GM23338 (cell line): ENCODE measurements around the gene PLEKHG5. TPM values are rescaled to one million over a fixed set of nuclear protein-coding genes. Genes with fewer than 3 reads are reported as not detected.

Experiments used
- ATAC-seq: fragments of 200-7000 bp; cut with Tn5 transposase; 3 replicates; pipeline ENCODE4 v1.9.1; 2020
- DNase-seq: peaks from one replicate; pipeline ENCODE4 v3.0.0-alpha.2; 2015; ENCODE audit warnings: low spot score
- H2AFZ ChIP-seq: fragments of 200-600 bp; sonication (generic); 2 replicates; pipeline ENCODE4 v1.8.0; 2016; ENCODE audit warnings: antibody characterized with exemption, mild to moderate bottlenecking, moderate library complexity
- H3F3A ChIP-seq: fragments of 200-600 bp; sonication (generic); replicated peaks from 2 replicates; pipeline ENCODE4 v1.8.0; 2017; ENCODE audit warnings: antibody characterized with exemption, mixed run types, low read depth
- H3K27ac ChIP-seq: fragments of 200-600 bp; sonication (generic); 2 replicates; pipeline ENCODE4 v1.6.1; 2016; ENCODE audit warnings: low read depth
- H3K27me3 ChIP-seq: fragments of 200-600 bp; sonication (generic); 2 replicates; pipeline ENCODE4 v1.8.0; 2016; ENCODE audit warnings: mild to moderate bottlenecking, mixed run types, moderate library complexity; ENCODE audit not compliant: insufficient read depth
- H3K36me3 ChIP-seq: fragments of 200-600 bp; sonication (generic); 2 replicates; pipeline ENCODE4 v1.8.0; 2016; ENCODE audit warnings: mild to moderate bottlenecking; ENCODE audit not compliant: insufficient read depth
- H3K4me1 ChIP-seq: fragments of 200-600 bp; sonication (generic); 2 replicates; pipeline ENCODE4 v1.8.0; 2016; ENCODE audit warnings: mild to moderate bottlenecking, moderate library complexity; ENCODE audit not compliant: insufficient read depth
- H3K4me2 ChIP-seq: fragments of 200-600 bp; sonication (generic); 2 replicates; pipeline ENCODE4 v1.7.1; 2017; ENCODE audit warnings: mixed run types
- H3K4me3 ChIP-seq: fragments of 200-600 bp; sonication (generic); 2 replicates; pipeline ENCODE4 v1.6.1; 2016; ENCODE audit warnings: mixed run types
- H3K79me2 ChIP-seq: fragments of 200-600 bp; sonication (generic); replicated peaks from 2 replicates; pipeline ENCODE4 v1.8.0; 2017; ENCODE audit warnings: mild to moderate bottlenecking; ENCODE audit not compliant: insufficient read depth
- H3K9me2 ChIP-seq: fragments of 200-600 bp; sonication (generic); 2 replicates; pipeline ENCODE4 v1.8.0; 2017; ENCODE audit not compliant: insufficient read depth
- H4K20me1 ChIP-seq: fragments of 200-600 bp; sonication (generic); replicated peaks from 2 replicates; pipeline ENCODE4 v1.8.0; 2017; ENCODE audit warnings: mild to moderate bottlenecking; ENCODE audit not compliant: insufficient read depth
- H3K27ac Mint-ChIP-seq: 2 replicates; pipeline ENCODE4 v1.8.0; 2020; ENCODE audit warnings: inconsistent platforms, mild to moderate bottlenecking, moderate library complexity, mixed read lengths
- H3K27me3 Mint-ChIP-seq: 3 replicates; pipeline ENCODE4 v1.8.0; 2022; ENCODE audit warnings: low read depth, mild to moderate bottlenecking, moderate library complexity, mixed read lengths, inconsistent platforms; ENCODE audit not compliant: insufficient read depth, poor library complexity
- H3K36me3 Mint-ChIP-seq: 3 replicates; pipeline ENCODE4 v1.8.0; 2021; ENCODE audit warnings: low read depth, mild to moderate bottlenecking, inconsistent platforms, moderate library complexity, mixed read lengths
- H3K4me1 Mint-ChIP-seq: 3 replicates; pipeline ENCODE4 v1.8.0; 2020; ENCODE audit warnings: mild to moderate bottlenecking, inconsistent platforms, mixed read lengths
- H3K4me3 Mint-ChIP-seq: 3 replicates; pipeline ENCODE4 v1.8.0; 2021; ENCODE audit warnings: moderate library complexity, mild to moderate bottlenecking, inconsistent platforms, mixed read lengths
- H3K9me3 Mint-ChIP-seq: 3 replicates; pipeline ENCODE4 v1.8.0; 2020; ENCODE audit warnings: moderate library complexity, mild to moderate bottlenecking, inconsistent platforms, mixed read lengths
- CREB1 ChIP-seq: fragments of 250-450 bp; sonication (Bioruptor Pico); IDR thresholded peaks from 2 replicates; pipeline ENCODE4 v1.5.0; 2020; ENCODE audit warnings: low read depth, mild to moderate bottlenecking, moderate library complexity
- EZH2 ChIP-seq: fragments of 200-600 bp; sonication (generic); IDR thresholded peaks from one replicate; pipeline ENCODE4 v1.8.0; 2017; ENCODE audit warnings: antibody characterized with exemption, mild to moderate bottlenecking, low read depth; ENCODE audit not compliant: unreplicated experiment
- EZH2phosphoT487 ChIP-seq: fragments of 200-600 bp; sonication (generic); IDR thresholded peaks from one replicate; pipeline ENCODE4 v1.8.1; 2018; ENCODE audit warnings: antibody characterized with exemption; ENCODE audit not compliant: unreplicated experiment
- JUNB ChIP-seq: IDR thresholded peaks from one replicate; pipeline ENCODE4 v1.6.1; 2016; ENCODE audit warnings: antibody characterized with exemption; ENCODE audit not compliant: unreplicated experiment
- NANOG ChIP-seq: IDR thresholded peaks from 2 replicates; pipeline ENCODE4 v1.6.1; 2016; ENCODE audit warnings: antibody characterized with exemption, borderline replicate concordance
- POLR2AphosphoS5 ChIP-seq: IDR thresholded peaks from 2 replicates; pipeline ENCODE4 v1.6.1; 2016; ENCODE audit warnings: antibody characterized with exemption, low read depth
- STAT1 ChIP-seq: IDR thresholded peaks from one replicate; pipeline ENCODE4 v1.6.1; 2016; ENCODE audit warnings: antibody characterized with exemption; ENCODE audit not compliant: unreplicated experiment
- ZNF114 ChIP-seq: fragments of 250-450 bp; sonication (Bioruptor Pico); IDR thresholded peaks from 2 replicates; pipeline ENCODE4 v1.5.0; 2020; ENCODE audit warnings: mild to moderate bottlenecking, moderate library complexity
- ZNF331 ChIP-seq: fragments of 250-450 bp; sonication (Bioruptor Pico); IDR thresholded peaks from 2 replicates; pipeline ENCODE4 v1.5.0; 2020; ENCODE audit warnings: low read depth, mild to moderate bottlenecking, moderate library complexity
- polyA plus RNA-seq: library from polyadenylated mRNA; unstranded; fragments of >200 nt; fragmentation: Nextera tagmentation; extraction: Ambion mirVana; gene quantifications from 2 replicates; pipeline ENCODE4 v1.2.1, GENCODE V29; 2016
- total RNA-seq: library from RNA; depleted of rRNA; stranded (reverse); fragments of >200 nt; shearing (Covaris generic); gene quantifications from 2 replicates; pipeline ENCODE4 v1.2.3, GENCODE V29; 2014
- TF ChIP-seq, protein P1 (sequence below): fragments of 250-450 bp; sonication (Bioruptor Pico); IDR thresholded peaks from 2 replicates; pipeline ENCODE4 v1.5.0; 2020; ENCODE audit warnings: mild to moderate bottlenecking, moderate library complexity
- TF ChIP-seq, protein P2 (sequence below): IDR thresholded peaks from one replicate; pipeline ENCODE4 v1.6.1; 2018; ENCODE audit warnings: antibody characterized with exemption; ENCODE audit not compliant: unreplicated experiment
- TF ChIP-seq, protein P3 (sequence below), 2 experiments: fragments of 200-600 bp in 1 of 2; sonication (generic) in 1 of 2; conservative IDR thresholded peaks; 2 replicates each; pipeline versions ENCODE4 v1.5.1 to v1.6.1; 2016 to 2017; ENCODE audit warnings: antibody characterized with exemption in 2 of 2, low read depth in 2 of 2, mild to moderate bottlenecking in 2 of 2, moderate library complexity in 1 of 2
- TF ChIP-seq, protein P4 (sequence below): IDR thresholded peaks from 2 replicates; pipeline ENCODE4 v1.6.1; 2016; ENCODE audit warnings: antibody characterized with exemption

The PLEKHG5 gene
- total and polyA plus RNA-seq, 2 experiments from 2014 or later: 9.0 to 26.4 TPM

DNA sequence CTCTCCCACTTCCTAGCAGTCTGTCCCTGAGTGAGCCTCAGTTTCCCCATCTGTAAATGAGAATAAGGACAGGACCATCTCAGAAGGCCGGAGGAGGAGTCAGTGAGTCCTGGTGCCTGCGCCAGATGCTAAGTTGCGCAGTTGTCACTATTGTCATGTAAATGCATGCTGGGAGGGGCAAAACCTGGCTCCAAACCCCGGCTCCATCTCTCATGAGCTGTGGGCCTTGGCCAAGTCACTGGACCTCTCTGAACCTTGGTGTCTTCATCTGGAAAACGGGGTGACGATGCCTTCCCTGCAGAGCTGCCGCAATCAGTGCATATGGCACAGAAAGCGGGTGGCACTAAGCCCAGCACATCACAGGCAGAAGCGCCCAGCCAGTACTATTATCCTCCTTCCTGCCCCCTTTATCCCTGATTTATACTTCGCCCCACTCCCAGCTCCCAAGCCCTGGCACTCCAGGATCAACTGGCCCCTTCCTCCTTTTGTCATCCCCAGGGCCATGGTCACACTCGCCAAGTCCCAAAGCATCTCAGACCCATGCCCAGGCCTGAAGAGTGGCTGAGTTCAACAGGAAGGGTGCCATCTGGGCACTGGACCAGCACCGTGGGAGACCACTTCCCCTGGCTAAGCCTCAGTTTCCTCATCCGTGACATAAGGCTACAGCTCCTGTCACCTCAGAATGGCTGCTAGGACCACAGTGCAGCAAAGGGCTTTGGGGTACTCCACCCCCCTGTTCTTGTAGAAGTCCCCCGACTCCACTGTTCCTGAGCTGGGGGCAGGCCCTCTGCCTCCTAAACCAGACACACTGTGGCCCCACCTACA lies 4.3 kb upstream of the PLEKHG5 start:
- Histone ChIP-seq H3K9me2 (no peaks in the 10 kb centered on the region), H2AFZ (no peak overlapping the region), H3F3A (peaks cover 14% of the 10 kb centered on the region), H3K4me1 (peaks cover 33% of the 10 kb centered on the region), H3K27ac (no peak overlapping the region), H4K20me1 (no peaks in the 10 kb centered on the region), H3K36me3 (no peaks in the 10 kb centered on the region), H3K4me2 (peak overlapping the region; percentile 99), H3K79me2 (no peaks in the 10 kb centered on the region), H3K4me3 (peak overlapping the region; percentile 85), H3K27me3 (peaks cover 30% of the 10 kb centered on the region)
- Mint-ChIP-seq H3K36me3 (no peaks in the 10 kb centered on the region), H3K4me1 (peaks cover 34% of the 10 kb centered on the region), H3K9me3 (no peaks in the 10 kb centered on the region), H3K27ac (no peak overlapping the region), H3K27me3 (peaks cover 32% of the 10 kb centered on the region), H3K4me3 (peak overlapping the region; percentile 72)
- no peak for TF ChIP-seq JUNB
- no peak for TF ChIP-seq EZH2phosphoT487
- TF ChIP-seq, protein P1, sequence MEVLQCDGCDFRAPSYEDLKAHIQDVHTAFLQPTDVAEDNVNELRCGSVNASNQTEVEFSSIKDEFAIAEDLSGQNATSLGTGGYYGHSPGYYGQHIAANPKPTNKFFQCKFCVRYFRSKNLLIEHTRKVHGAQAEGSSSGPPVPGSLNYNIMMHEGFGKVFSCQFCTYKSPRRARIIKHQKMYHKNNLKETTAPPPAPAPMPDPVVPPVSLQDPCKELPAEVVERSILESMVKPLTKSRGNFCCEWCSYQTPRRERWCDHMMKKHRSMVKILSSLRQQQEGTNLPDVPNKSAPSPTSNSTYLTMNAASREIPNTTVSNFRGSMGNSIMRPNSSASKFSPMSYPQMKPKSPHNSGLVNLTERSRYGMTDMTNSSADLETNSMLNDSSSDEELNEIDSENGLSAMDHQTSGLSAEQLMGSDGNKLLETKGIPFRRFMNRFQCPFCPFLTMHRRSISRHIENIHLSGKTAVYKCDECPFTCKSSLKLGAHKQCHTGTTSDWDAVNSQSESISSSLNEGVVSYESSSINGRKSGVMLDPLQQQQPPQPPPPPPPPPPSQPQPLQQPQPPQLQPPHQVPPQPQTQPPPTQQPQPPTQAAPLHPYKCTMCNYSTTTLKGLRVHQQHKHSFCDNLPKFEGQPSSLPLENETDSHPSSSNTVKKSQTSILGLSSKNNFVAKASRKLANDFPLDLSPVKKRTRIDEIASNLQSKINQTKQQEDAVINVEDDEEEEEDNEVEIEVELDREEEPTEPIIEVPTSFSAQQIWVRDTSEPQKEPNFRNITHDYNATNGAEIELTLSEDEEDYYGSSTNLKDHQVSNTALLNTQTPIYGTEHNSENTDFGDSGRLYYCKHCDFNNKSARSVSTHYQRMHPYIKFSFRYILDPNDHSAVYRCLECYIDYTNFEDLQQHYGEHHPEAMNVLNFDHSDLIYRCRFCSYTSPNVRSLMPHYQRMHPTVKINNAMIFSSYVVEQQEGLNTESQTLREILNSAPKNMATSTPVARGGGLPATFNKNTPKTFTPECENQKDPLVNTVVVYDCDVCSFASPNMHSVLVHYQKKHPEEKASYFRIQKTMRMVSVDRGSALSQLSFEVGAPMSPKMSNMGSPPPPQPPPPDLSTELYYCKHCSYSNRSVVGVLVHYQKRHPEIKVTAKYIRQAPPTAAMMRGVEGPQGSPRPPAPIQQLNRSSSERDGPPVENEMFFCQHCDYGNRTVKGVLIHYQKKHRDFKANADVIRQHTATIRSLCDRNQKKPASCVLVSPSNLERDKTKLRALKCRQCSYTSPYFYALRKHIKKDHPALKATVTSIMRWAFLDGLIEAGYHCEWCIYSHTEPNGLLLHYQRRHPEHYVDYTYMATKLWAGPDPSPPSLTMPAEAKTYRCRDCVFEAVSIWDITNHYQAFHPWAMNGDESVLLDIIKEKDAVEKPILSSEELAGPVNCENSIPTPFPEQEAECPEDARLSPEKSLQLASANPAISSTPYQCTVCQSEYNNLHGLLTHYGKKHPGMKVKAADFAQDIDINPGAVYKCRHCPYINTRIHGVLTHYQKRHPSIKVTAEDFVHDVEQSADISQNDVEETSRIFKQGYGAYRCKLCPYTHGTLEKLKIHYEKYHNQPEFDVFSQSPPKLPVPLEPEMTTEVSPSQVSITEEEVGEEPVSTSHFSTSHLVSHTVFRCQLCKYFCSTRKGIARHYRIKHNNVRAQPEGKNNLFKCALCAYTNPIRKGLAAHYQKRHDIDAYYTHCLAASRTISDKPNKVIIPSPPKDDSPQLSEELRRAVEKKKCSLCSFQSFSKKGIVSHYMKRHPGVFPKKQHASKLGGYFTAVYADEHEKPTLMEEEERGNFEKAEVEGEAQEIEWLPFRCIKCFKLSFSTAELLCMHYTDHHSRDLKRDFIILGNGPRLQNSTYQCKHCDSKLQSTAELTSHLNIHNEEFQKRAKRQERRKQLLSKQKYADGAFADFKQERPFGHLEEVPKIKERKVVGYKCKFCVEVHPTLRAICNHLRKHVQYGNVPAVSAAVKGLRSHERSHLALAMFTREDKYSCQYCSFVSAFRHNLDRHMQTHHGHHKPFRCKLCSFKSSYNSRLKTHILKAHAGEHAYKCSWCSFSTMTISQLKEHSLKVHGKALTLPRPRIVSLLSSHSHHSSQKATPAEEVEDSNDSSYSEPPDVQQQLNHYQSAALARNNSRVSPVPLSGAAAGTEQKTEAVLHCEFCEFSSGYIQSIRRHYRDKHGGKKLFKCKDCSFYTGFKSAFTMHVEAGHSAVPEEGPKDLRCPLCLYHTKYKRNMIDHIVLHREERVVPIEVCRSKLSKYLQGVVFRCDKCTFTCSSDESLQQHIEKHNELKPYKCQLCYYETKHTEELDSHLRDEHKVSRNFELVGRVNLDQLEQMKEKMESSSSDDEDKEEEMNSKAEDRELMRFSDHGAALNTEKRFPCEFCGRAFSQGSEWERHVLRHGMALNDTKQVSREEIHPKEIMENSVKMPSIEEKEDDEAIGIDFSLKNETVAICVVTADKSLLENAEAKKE (CRISPR knock-in tag): no peak
- no peak for TF ChIP-seq ZNF331 (CRISPR knock-in tag)
- no peak for TF ChIP-seq ZNF114 (CRISPR knock-in tag)
- no peak for TF ChIP-seq STAT1
- TF ChIP-seq, protein P2, sequence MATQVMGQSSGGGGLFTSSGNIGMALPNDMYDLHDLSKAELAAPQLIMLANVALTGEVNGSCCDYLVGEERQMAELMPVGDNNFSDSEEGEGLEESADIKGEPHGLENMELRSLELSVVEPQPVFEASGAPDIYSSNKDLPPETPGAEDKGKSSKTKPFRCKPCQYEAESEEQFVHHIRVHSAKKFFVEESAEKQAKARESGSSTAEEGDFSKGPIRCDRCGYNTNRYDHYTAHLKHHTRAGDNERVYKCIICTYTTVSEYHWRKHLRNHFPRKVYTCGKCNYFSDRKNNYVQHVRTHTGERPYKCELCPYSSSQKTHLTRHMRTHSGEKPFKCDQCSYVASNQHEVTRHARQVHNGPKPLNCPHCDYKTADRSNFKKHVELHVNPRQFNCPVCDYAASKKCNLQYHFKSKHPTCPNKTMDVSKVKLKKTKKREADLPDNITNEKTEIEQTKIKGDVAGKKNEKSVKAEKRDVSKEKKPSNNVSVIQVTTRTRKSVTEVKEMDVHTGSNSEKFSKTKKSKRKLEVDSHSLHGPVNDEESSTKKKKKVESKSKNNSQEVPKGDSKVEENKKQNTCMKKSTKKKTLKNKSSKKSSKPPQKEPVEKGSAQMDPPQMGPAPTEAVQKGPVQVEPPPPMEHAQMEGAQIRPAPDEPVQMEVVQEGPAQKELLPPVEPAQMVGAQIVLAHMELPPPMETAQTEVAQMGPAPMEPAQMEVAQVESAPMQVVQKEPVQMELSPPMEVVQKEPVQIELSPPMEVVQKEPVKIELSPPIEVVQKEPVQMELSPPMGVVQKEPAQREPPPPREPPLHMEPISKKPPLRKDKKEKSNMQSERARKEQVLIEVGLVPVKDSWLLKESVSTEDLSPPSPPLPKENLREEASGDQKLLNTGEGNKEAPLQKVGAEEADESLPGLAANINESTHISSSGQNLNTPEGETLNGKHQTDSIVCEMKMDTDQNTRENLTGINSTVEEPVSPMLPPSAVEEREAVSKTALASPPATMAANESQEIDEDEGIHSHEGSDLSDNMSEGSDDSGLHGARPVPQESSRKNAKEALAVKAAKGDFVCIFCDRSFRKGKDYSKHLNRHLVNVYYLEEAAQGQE: no peak
- TF ChIP-seq, protein P3, sequence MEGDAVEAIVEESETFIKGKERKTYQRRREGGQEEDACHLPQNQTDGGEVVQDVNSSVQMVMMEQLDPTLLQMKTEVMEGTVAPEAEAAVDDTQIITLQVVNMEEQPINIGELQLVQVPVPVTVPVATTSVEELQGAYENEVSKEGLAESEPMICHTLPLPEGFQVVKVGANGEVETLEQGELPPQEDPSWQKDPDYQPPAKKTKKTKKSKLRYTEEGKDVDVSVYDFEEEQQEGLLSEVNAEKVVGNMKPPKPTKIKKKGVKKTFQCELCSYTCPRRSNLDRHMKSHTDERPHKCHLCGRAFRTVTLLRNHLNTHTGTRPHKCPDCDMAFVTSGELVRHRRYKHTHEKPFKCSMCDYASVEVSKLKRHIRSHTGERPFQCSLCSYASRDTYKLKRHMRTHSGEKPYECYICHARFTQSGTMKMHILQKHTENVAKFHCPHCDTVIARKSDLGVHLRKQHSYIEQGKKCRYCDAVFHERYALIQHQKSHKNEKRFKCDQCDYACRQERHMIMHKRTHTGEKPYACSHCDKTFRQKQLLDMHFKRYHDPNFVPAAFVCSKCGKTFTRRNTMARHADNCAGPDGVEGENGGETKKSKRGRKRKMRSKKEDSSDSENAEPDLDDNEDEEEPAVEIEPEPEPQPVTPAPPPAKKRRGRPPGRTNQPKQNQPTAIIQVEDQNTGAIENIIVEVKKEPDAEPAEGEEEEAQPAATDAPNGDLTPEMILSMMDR (conservative IDR thresholded peaks at IDR 0.05; ENCODE audit: low read depth in 2 of 2): no peak
- TF ChIP-seq POLR2AphosphoS5: no peak
- TF ChIP-seq NANOG: no peak
- TF ChIP-seq CREB1 (CRISPR knock-in tag): no peak
- TF ChIP-seq EZH2: no peak
- TF ChIP-seq, protein P4, sequence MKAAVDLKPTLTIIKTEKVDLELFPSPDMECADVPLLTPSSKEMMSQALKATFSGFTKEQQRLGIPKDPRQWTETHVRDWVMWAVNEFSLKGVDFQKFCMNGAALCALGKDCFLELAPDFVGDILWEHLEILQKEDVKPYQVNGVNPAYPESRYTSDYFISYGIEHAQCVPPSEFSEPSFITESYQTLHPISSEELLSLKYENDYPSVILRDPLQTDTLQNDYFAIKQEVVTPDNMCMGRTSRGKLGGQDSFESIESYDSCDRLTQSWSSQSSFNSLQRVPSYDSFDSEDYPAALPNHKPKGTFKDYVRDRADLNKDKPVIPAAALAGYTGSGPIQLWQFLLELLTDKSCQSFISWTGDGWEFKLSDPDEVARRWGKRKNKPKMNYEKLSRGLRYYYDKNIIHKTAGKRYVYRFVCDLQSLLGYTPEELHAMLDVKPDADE: no peak
- DNase-seq (peak; percentile 78), ATAC-seq (peak; percentile 13)
